ENCODE data around the gene STX16.

STX16 gene

DNA sequence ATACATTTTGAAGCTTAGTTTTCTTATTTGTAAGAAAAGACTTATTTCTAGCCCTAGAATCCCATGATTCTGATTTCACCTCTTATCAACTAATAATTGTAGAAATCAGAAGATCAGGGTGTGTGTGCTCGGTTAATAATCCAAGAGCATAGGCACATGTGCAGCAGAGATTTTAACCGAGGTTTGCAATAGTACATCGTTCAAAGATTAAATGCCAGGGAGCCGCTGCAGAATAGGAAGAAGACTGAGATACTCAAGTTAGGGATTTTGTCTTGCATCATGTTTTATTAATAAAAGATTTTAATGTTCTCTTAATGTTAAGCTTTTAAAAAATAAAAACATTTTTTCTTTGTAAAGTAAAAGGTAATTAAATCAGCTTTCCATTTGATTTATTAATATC is 6.9 kb downstream of the STX16 start:
- Histone ChIP-seq H3K9ac (ENCODE audit: low read length) (no peak overlapping the region), H3K36me3 (ENCODE audit: control insufficient read depth, insufficient read depth, low read length) (peaks cover 19% of the 10 kb centered on the region), H3K4me1 (ENCODE audit: control insufficient read depth, insufficient read depth, low read length) (peaks cover 86% of the 10 kb centered on the region), H3K27me3 (ENCODE audit: control insufficient read depth, insufficient read depth, low read length) (no peaks in the 10 kb centered on the region), H3K27ac (ENCODE audit: low read depth, low read length) (no peak overlapping the region), H3K4me3 (ENCODE audit: low read depth, low read length) (peak overlapping the region; percentile 16), H3K9me3 (ENCODE audit: control insufficient read depth, insufficient read depth, low read depth, low read length) (no peaks in the 10 kb centered on the region)

- no peak overlapping the region for H3K27ac ChIP-seq (ENCODE audit: low read depth, low read length)
- no peaks in the 10 kb centered on the region for H3K27me3 ChIP-seq (ENCODE audit: control insufficient read depth, insufficient read depth, low read length)
- no peak overlapping the region for H3K4me3 ChIP-seq (ENCODE audit: low read depth, low read length)
- H3K9ac ChIP-seq (ENCODE audit: low read length) = no peak overlapping the region
- H3K9me3 ChIP-seq (ENCODE audit: control insufficient read depth, insufficient read depth, low read depth, low read length) = no peaks in the 10 kb centered on the region
- peaks cover 81% of the 10 kb centered on the region for H3K4me1 ChIP-seq (ENCODE audit: control insufficient read depth, insufficient read depth, low read length)
- H3K36me3 ChIP-seq (ENCODE audit: control insufficient read depth, insufficient read depth, low read length) = peaks cover 22% of the 10 kb centered on the region
Measured at GRCh38 chr20:58658760-58659159, 7.7 kb downstream of the STX16 start.

DNA sequence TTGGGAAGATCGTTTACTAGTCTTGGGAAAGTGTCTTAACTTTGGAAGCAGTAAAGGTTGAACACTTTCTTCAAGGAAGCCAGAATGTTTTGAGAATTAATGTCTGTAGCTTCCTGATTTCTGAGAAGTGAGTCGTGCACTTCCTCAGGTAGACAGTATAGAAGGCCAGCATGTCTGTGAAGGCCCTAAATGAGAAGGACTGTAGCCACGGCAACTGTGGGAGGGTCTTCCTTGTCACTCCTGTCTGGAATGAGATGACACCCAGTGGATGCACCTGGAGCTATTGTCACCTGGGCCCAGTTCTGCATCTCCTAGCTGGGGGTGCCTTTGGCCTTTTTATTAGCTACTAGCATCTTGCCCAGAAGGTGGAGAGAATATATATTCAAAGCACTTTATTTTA is 8.8 kb downstream of the STX16 start:
- Histone ChIP-seq H3K27ac (ENCODE audit: low read depth, low read length) (no peak overlapping the region), H3K4me1 (ENCODE audit: control insufficient read depth, insufficient read depth, low read length) (peaks cover 74% of the 10 kb centered on the region), H3K36me3 (ENCODE audit: control insufficient read depth, insufficient read depth, low read length) (peaks cover 25% of the 10 kb centered on the region), H3K9ac (ENCODE audit: low read length) (no peak overlapping the region), H3K4me3 (ENCODE audit: low read depth, low read length) (no peak overlapping the region), H3K9me3 (ENCODE audit: control insufficient read depth, insufficient read depth, low read depth, low read length) (no peaks in the 10 kb centered on the region), H3K27me3 (ENCODE audit: control insufficient read depth, insufficient read depth, low read length) (no peaks in the 10 kb centered on the region)

DNA sequence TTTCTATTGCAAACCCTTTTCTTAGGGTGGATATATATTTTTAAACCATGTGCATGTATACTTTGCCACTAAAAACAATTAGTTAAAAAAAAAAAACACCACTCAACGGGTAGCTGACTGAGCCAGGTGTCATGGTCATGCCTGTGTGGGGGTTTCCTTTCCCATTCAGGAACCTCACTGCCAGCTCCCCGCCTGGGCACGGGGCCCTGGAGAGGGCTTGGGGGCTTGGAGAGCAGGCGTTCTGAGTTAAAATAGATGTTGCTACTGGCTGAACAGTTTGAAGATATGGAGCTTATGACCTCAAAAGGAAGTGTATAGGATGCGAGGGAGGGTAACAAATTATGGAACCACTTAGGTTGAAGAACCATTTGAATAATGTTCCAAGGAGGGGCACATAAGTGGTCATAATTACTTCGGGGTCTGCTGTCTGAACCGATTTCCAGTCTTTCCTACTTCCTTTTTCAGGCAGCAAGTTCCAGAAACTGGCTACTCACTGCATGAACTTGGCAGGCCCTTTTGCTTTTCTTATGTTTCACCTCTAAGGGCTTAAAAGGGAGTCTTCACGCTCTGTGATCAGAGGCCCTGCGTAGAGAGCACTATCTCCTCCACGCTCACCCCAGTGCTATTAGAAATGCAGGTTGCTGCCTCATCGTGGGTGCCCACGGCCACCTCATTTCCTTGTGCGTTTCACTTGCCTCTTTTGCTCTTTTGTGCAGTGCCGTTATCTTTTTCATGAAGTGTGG is 9.9 kb downstream of the STX16 start:
- Histone ChIP-seq H3K36me3 (ENCODE audit: control insufficient read depth, insufficient read depth, low read length) (peaks cover 25% of the 10 kb centered on the region), H3K9me3 (ENCODE audit: control insufficient read depth, insufficient read depth, low read depth, low read length) (no peaks in the 10 kb centered on the region), H3K4me3 (ENCODE audit: low read depth, low read length) (no peak overlapping the region), H3K27ac (ENCODE audit: low read depth, low read length) (no peak overlapping the region), H3K4me1 (ENCODE audit: control insufficient read depth, insufficient read depth, low read length) (peaks cover 72% of the 10 kb centered on the region), H3K9ac (ENCODE audit: low read length) (no peak overlapping the region), H3K27me3 (ENCODE audit: control insufficient read depth, insufficient read depth, low read length) (no peaks in the 10 kb centered on the region)

- peaks cover 25% of the 10 kb centered on the region for H3K36me3 ChIP-seq (ENCODE audit: control insufficient read depth, insufficient read depth, low read length)
- H3K9ac ChIP-seq (ENCODE audit: low read length) = no peak overlapping the region
- no peaks in the 10 kb centered on the region for H3K9me3 ChIP-seq (ENCODE audit: control insufficient read depth, insufficient read depth, low read depth, low read length)
- peaks cover 67% of the 10 kb centered on the region for H3K4me1 ChIP-seq (ENCODE audit: control insufficient read depth, insufficient read depth, low read length)
- no peaks in the 10 kb centered on the region for H3K27me3 ChIP-seq (ENCODE audit: control insufficient read depth, insufficient read depth, low read length)
- H3K27ac ChIP-seq (ENCODE audit: low read depth, low read length) = no peak overlapping the region
- H3K4me3 ChIP-seq (ENCODE audit: low read depth, low read length) = no peak overlapping the region
Measured at GRCh38 chr20:58661598-58662473, 10.8 kb downstream of the STX16 start.

- Histone ChIP-seq H3K27me3 (ENCODE audit: control insufficient read depth, insufficient read depth, low read length) (no peaks in the 10 kb centered on the region), H3K27ac (ENCODE audit: low read depth, low read length) (no peak overlapping the region), H3K4me1 (ENCODE audit: control insufficient read depth, insufficient read depth, low read length) (peaks cover 64% of the 10 kb centered on the region), H3K9ac (ENCODE audit: low read length) (no peak overlapping the region), H3K9me3 (ENCODE audit: control insufficient read depth, insufficient read depth, low read depth, low read length) (no peaks in the 10 kb centered on the region), H3K4me3 (ENCODE audit: low read depth, low read length) (no peak overlapping the region), H3K36me3 (ENCODE audit: control insufficient read depth, insufficient read depth, low read length) (peaks cover 35% of the 10 kb centered on the region)
Measured at GRCh38 chr20:58664331-58664730, 13.2 kb downstream of the STX16 start.

- Histone ChIP-seq H3K27ac (ENCODE audit: low read depth, low read length) (no peak overlapping the region), H3K4me1 (ENCODE audit: control insufficient read depth, insufficient read depth, low read length) (peaks cover 60% of the 10 kb centered on the region), H3K9me3 (ENCODE audit: control insufficient read depth, insufficient read depth, low read depth, low read length) (no peaks in the 10 kb centered on the region), H3K27me3 (ENCODE audit: control insufficient read depth, insufficient read depth, low read length) (no peaks in the 10 kb centered on the region), H3K4me3 (ENCODE audit: low read depth, low read length) (no peak overlapping the region), H3K36me3 (ENCODE audit: control insufficient read depth, insufficient read depth, low read length) (peaks cover 35% of the 10 kb centered on the region), H3K9ac (ENCODE audit: low read length) (no peak overlapping the region)
Measured at GRCh38 chr20:58664883-58665282, 13.8 kb downstream of the STX16 start.

DNA sequence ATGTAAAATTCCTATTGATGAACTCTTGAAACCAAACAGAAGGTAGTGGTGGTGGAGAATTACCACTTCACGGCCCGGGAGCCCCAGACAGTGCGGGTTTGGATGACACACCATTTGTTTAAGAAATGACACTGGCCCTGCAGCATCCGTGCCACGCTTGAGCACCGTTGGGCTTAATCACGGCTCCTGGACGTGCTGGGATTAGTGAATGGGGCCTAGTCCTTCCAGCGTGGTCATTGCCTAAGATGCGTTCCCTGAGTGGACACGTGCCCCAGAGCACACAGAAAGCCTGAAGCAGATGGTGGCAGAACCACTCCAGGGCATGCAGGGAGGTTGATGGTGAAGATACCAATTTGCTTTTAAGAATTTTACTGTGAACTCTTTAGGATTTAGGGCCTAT is 14.5 kb downstream of the STX16 start:
- Histone ChIP-seq H3K4me1 (ENCODE audit: control insufficient read depth, insufficient read depth, low read length) (peaks cover 62% of the 10 kb centered on the region), H3K36me3 (ENCODE audit: control insufficient read depth, insufficient read depth, low read length) (peaks cover 40% of the 10 kb centered on the region), H3K9ac (ENCODE audit: low read length) (no peak overlapping the region), H3K9me3 (ENCODE audit: control insufficient read depth, insufficient read depth, low read depth, low read length) (no peaks in the 10 kb centered on the region), H3K4me3 (ENCODE audit: low read depth, low read length) (no peak overlapping the region), H3K27me3 (ENCODE audit: control insufficient read depth, insufficient read depth, low read length) (no peaks in the 10 kb centered on the region), H3K27ac (ENCODE audit: low read depth, low read length) (no peak overlapping the region)

- no peak overlapping the region for H3K4me3 ChIP-seq (ENCODE audit: low read depth, low read length)
- no peak overlapping the region for H3K9ac ChIP-seq (ENCODE audit: low read length)
- H3K27me3 ChIP-seq (ENCODE audit: control insufficient read depth, insufficient read depth, low read length) = no peaks in the 10 kb centered on the region
- H3K27ac ChIP-seq (ENCODE audit: low read depth, low read length) = 0 out of 2 replicates have a peak overlapping the region, but pooled peaks have one; percentile 20
- H3K9me3 ChIP-seq (ENCODE audit: control insufficient read depth, insufficient read depth, low read depth, low read length) = no peaks in the 10 kb centered on the region
- peaks cover 36% of the 10 kb centered on the region for H3K36me3 ChIP-seq (ENCODE audit: control insufficient read depth, insufficient read depth, low read length)
- H3K4me1 ChIP-seq (ENCODE audit: control insufficient read depth, insufficient read depth, low read length) = peaks cover 57% of the 10 kb centered on the region
Measured at GRCh38 chr20:58666702-58667101, 15.6 kb downstream of the STX16 start.

GRCh38 chr20:58667975-58668374 is 16.9 kb downstream of the STX16 start:
- no peak overlapping the region for H3K9ac ChIP-seq (ENCODE audit: low read length)
- peaks cover 52% of the 10 kb centered on the region for H3K4me1 ChIP-seq (ENCODE audit: control insufficient read depth, insufficient read depth, low read length)
- H3K9me3 ChIP-seq (ENCODE audit: control insufficient read depth, insufficient read depth, low read depth, low read length) = no peaks in the 10 kb centered on the region
- H3K27ac ChIP-seq (ENCODE audit: low read depth, low read length) = peak overlapping the region; percentile 69
- no peak overlapping the region for H3K4me3 ChIP-seq (ENCODE audit: low read depth, low read length)
- no peaks in the 10 kb centered on the region for H3K27me3 ChIP-seq (ENCODE audit: control insufficient read depth, insufficient read depth, low read length)
- H3K36me3 ChIP-seq (ENCODE audit: control insufficient read depth, insufficient read depth, low read length) = peaks cover 37% of the 10 kb centered on the region

DNA sequence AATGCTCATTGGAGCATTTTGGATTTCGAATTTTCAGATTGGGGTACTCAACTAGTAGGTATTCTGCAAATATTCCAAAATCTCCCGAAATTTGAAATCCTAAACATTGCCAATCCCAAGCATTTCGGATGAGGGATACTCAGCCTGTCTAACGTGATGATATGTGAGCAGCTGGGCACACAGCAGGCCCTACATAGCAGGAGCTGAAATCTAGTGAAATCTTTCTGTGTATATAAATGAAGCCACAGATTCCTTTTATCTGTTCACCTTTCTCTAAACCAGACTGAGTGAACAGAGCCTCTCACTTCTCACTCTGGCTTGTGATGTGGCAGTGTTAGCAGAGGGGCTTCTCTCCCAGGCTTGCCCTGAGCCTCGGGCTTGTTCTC is 17.8 kb downstream of the STX16 start:
- Histone ChIP-seq H3K36me3 (ENCODE audit: control insufficient read depth, insufficient read depth, low read length) (peaks cover 42% of the 10 kb centered on the region), H3K9me3 (ENCODE audit: control insufficient read depth, insufficient read depth, low read depth, low read length) (no peaks in the 10 kb centered on the region), H3K27me3 (ENCODE audit: control insufficient read depth, insufficient read depth, low read length) (no peaks in the 10 kb centered on the region), H3K4me3 (ENCODE audit: low read depth, low read length) (peak overlapping the region; percentile 17; the same call in 1 of the 2 replicates), H3K27ac (ENCODE audit: low read depth, low read length) (peak overlapping the region; percentile 95), H3K9ac (ENCODE audit: low read length) (peak overlapping the region; percentile 82), H3K4me1 (ENCODE audit: control insufficient read depth, insufficient read depth, low read length) (peaks cover 52% of the 10 kb centered on the region)

All from HUES6 (cell line).